Measurements from ENCODE around the gene TMEM145. TPM values are rescaled to one million over a fixed set of nuclear protein-coding genes. Genes with fewer than 3 reads are reported as not detected.

The TMEM145 gene
- polyA plus RNA-seq, 1 donor (not counting 4 experiments of a cell fraction or from before 2014, with no cell fraction given): not detected

DNA sequence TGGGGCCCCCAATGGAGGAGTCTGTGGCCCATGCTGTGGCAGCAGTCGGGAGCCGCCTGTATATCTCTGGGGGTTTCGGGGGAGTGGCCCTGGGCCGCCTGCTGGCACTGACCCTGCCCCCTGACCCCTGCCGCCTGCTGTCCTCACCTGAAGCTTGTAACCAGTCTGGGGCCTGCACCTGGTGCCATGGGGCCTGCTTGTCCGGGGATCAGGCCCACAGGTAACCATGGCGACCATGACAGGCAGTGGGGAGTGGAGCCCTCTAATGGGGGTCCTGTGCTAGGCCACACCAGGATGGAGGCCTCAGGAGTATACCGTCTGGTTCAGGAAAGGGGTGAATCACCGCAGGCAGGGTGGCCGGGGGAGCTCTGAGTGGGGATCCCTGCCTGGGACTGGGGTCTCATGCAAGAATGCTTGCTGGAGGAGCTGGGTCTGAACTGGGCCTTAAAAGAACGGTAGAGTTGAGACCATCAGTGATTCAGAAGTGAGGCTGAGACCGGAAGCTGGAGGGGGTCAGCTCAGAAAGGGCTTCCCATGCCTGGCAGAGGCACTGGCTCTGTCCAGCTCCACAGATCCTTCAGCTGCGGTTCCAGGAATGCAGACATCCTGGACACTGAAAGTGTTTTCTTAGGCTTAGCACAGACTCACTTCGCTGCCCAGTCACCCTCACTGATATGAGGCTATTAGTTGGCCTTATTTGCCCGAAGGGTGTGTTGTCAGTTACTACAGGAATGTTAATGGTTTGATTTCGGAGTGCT, 47.9 kb downstream of the TMEM145 start:
- Histone ChIP-seq H3K27me3 (ENCODE audit: control insufficient read depth, extremely low read depth, insufficient read depth, low read length) (no peaks in the 10 kb centered on the region), H3K4me3 (ENCODE audit: control insufficient read depth in 2 of 3, extremely low read depth in 1 of 3, insufficient read depth in 2 of 3, low read depth in 1 of 3, low read length in 3 of 3) (no peak overlapping the region), H3K36me3 (ENCODE audit: control insufficient read depth in 2 of 2, extremely low read depth in 1 of 2, insufficient read depth in 2 of 2, low read length in 2 of 2) (peaks cover 0 to 8% of the 10 kb centered on the region in 2 experiments), H3K9me1 (ENCODE audit: control insufficient read depth, extremely low read depth, insufficient read depth, low read length) (no peaks in the 10 kb centered on the region), H3K9ac (ENCODE audit: control insufficient read depth, extremely low read depth, insufficient read depth, low read length) (no peak overlapping the region), H3K27ac (ENCODE audit: control insufficient read depth, insufficient read depth, low read length) (no peak overlapping the region), H3K4me2 (ENCODE audit: control insufficient read depth, extremely low read depth, insufficient read depth, low read depth, low read length) (no peak overlapping the region), H3K79me2 (ENCODE audit: control insufficient read depth, insufficient read depth, low read length) (no peaks in the 10 kb centered on the region), H3K4me1 (ENCODE audit: control insufficient read depth, extremely low read depth, insufficient read depth, low read length) (no peaks in the 10 kb centered on the region), H3K9me3 (ENCODE audit: control insufficient read depth, low read depth, low read length) (no peaks in the 10 kb centered on the region), H4K20me1 (ENCODE audit: control insufficient read depth, extremely low read depth, insufficient read depth, low read length) (no peaks in the 10 kb centered on the region), H2AFZ (ENCODE audit: control insufficient read depth, low read length) (no peak overlapping the region)
- DNase-seq (ENCODE audit: low read depth, low spot score) (no peak), FAIRE-seq (no peak)
- dilution Hi-C loops (cut with MboI; ENCODE audit: extremely low pct_ligation_motif_present, low sequenced_read_pairs): no loop called here
- TF ChIP-seq EZH2 (IDR thresholded peaks at IDR 0.05; ENCODE audit: low read length): no peak

DNA sequence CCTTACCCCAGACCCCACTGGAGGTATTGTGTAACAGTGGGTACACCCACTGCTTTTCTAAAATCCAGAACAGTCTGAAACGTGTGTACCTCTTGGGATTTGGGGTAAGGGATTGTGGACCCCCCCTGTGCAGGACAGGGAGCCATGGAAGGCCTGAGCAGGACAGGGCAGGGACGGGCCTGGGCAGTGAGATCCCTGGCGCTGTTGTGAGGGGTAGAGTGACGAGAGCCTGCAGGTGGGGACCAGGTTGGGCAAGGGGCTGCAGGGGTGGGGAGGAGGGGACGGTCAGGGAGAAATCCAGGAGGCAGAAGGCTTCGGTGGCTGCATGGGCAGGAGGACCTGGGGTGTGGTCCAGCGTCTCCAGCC, 48.4 kb downstream of the TMEM145 start:
- Histone ChIP-seq H3K9ac (ENCODE audit: control insufficient read depth, extremely low read depth, insufficient read depth, low read length) (no peak overlapping the region), H3K27me3 (ENCODE audit: control insufficient read depth, extremely low read depth, insufficient read depth, low read length) (no peaks in the 10 kb centered on the region), H3K4me1 (ENCODE audit: control insufficient read depth, extremely low read depth, insufficient read depth, low read length) (no peaks in the 10 kb centered on the region), H3K9me3 (ENCODE audit: control insufficient read depth, low read depth, low read length) (no peaks in the 10 kb centered on the region), H3K4me2 (ENCODE audit: control insufficient read depth, extremely low read depth, insufficient read depth, low read depth, low read length) (no peak overlapping the region), H3K4me3 (ENCODE audit: control insufficient read depth in 2 of 3, extremely low read depth in 1 of 3, insufficient read depth in 2 of 3, low read depth in 1 of 3, low read length in 3 of 3) (no peak overlapping the region), H3K27ac (ENCODE audit: control insufficient read depth, insufficient read depth, low read length) (no peak overlapping the region), H3K36me3 (ENCODE audit: control insufficient read depth in 2 of 2, extremely low read depth in 1 of 2, insufficient read depth in 2 of 2, low read length in 2 of 2) (peaks cover 0 to 8% of the 10 kb centered on the region in 2 experiments), H2AFZ (ENCODE audit: control insufficient read depth, low read length) (no peak overlapping the region), H4K20me1 (ENCODE audit: control insufficient read depth, extremely low read depth, insufficient read depth, low read length) (no peaks in the 10 kb centered on the region), H3K9me1 (ENCODE audit: control insufficient read depth, extremely low read depth, insufficient read depth, low read length) (no peaks in the 10 kb centered on the region), H3K79me2 (ENCODE audit: control insufficient read depth, insufficient read depth, low read length) (no peaks in the 10 kb centered on the region)
- dilution Hi-C loops (cut with MboI; ENCODE audit: extremely low pct_ligation_motif_present, low sequenced_read_pairs): no loop called here
- no peak for TF ChIP-seq EZH2 (IDR thresholded peaks at IDR 0.05; ENCODE audit: low read length)
- TF ChIP-seq, protein P1, sequence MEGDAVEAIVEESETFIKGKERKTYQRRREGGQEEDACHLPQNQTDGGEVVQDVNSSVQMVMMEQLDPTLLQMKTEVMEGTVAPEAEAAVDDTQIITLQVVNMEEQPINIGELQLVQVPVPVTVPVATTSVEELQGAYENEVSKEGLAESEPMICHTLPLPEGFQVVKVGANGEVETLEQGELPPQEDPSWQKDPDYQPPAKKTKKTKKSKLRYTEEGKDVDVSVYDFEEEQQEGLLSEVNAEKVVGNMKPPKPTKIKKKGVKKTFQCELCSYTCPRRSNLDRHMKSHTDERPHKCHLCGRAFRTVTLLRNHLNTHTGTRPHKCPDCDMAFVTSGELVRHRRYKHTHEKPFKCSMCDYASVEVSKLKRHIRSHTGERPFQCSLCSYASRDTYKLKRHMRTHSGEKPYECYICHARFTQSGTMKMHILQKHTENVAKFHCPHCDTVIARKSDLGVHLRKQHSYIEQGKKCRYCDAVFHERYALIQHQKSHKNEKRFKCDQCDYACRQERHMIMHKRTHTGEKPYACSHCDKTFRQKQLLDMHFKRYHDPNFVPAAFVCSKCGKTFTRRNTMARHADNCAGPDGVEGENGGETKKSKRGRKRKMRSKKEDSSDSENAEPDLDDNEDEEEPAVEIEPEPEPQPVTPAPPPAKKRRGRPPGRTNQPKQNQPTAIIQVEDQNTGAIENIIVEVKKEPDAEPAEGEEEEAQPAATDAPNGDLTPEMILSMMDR (optimal IDR thresholded peaks at IDR 0.05 in 1 of 3, IDR thresholded peaks at IDR 0.05 in 1 of 3, conservative IDR thresholded peaks at IDR 0.05 in 1 of 3; ENCODE audit: extremely low read depth in 1 of 3, insufficient read depth in 2 of 3, low read length in 3 of 3): no peak
- DNase-seq (ENCODE audit: low read depth, low spot score) (no peak), FAIRE-seq (no peak)

Measured in keratinocyte (primary cell).